Esophagus (tissue), 2 donors: ENCODE measurements around the gene ZNF366. TPM values are rescaled to one million over a fixed set of nuclear protein-coding genes. Genes with fewer than 3 reads are reported as not detected.
A peak's percentile ranks its signal among the peaks of the same experiment; 100 is the strongest.

Experiments used
- H3K27ac ChIP-seq, 2 donors: one replicate each; pipeline ENCODE4 v1.5.1; 2013; ENCODE audit warnings: low read depth in 2 of 2, mild to moderate bottlenecking in 2 of 2, inconsistent platforms in 1 of 2, low read length in 1 of 2, moderate library complexity in 1 of 2
- H3K27me3 ChIP-seq, 2 donors: one replicate each; pipeline ENCODE4 v1.6.1; 2013; ENCODE audit warnings: low read length in 2 of 2, control low read depth in 1 of 2, mild to moderate bottlenecking in 1 of 2; ENCODE audit not compliant: insufficient read depth in 2 of 2, control insufficient read depth in 1 of 2
- H3K36me3 ChIP-seq, 2 donors: one replicate each; pipeline ENCODE4 v1.6.1; 2013; ENCODE audit warnings: low read length in 1 of 2; ENCODE audit not compliant: control insufficient read depth in 2 of 2, insufficient read depth in 2 of 2
- H3K4me1 ChIP-seq, 2 donors: one replicate each; pipeline ENCODE4 v1.6.1; 2013; ENCODE audit warnings: low read length in 1 of 2; ENCODE audit not compliant: control insufficient read depth in 2 of 2, insufficient read depth in 2 of 2
- H3K4me3 ChIP-seq, 2 donors: one replicate each; pipeline ENCODE4 v1.5.1; 2013; ENCODE audit warnings: low read length in 2 of 2, mild to moderate bottlenecking in 2 of 2, low read depth in 1 of 2, moderate library complexity in 1 of 2
- H3K9me3 ChIP-seq, 2 donors: one replicate each; pipeline ENCODE4 v1.6.1; 2013; ENCODE audit warnings: mild to moderate bottlenecking in 2 of 2, low read depth in 1 of 2, low read length in 1 of 2, moderate library complexity in 1 of 2; ENCODE audit not compliant: control insufficient read depth in 2 of 2, insufficient read depth in 1 of 2
- WGBS, 2 donors: extraction: QIAGEN DNeasy Blood & Tissue Kit; methylation state at CpG; one replicate each; pipeline ENCODE4 v1.1.7; 2013; 5-methylcytosine and 5-hydroxymethylcytosine counted together
- polyA plus RNA-seq, 2 donors: library from polyadenylated mRNA; stranded (reverse); fragments of 200-250 nt; gene quantifications; one replicate each; pipeline ENCODE4 v1.2.3, GENCODE V29; 2013
- donor health status: healthy with polysubstance abuse.
- donor health status: Bipolar disorder and iron deficiency.

ZNF366 gene
- polyA plus RNA-seq = under 1 TPM; 0.21 to 0.26 TPM

GRCh38 chr5:72507231-72507906 lies at the start of gene ZNF366:
Gene ZNF366 (minus strand): TSS chr5:72507410. CDS start chr5:72461496, 45,914 bp downstream.
- 60 to 69% methylated on average over 9 of the region's 9 CpGs for WGBS, 2 donors
- H3K27ac ChIP-seq = peak within 1 kb of the TSS in 1 of 2 donors; percentile 29
- peak within 1 kb of the TSS in 1 of 2 donors; percentile 4 for H3K4me3 ChIP-seq
- H3K4me1 ChIP-seq = no peaks in the 10 kb centered on the region
- no peaks in the 10 kb centered on the region for H3K36me3 ChIP-seq
- H3K27me3 ChIP-seq = no peaks in the 10 kb centered on the region
- H3K9me3 ChIP-seq = no peaks in the 10 kb centered on the region

GRCh38 chr5:72556351-72557166 lies 49.3 kb upstream of the ZNF366 start:
- 3 to 5% methylated on average over 40 to 42 of the region's 42 CpGs for WGBS, 2 donors
- H3K27ac ChIP-seq = peak overlapping the region; percentile 46 to 63

GRCh38 chr5:72555871-72556270 lies 48.7 kb upstream of the ZNF366 start:
- WGBS, 2 donors = 40 to 48% methylated on average over 1 of the region's 1 CpG
- Histone ChIP-seq H3K36me3 (no peaks in the 10 kb centered on the region), H3K27ac (no peak overlapping the region), H3K27me3 (no peaks in the 10 kb centered on the region), H3K9me3 (no peaks in the 10 kb centered on the region), H3K4me3 (no peak overlapping the region), H3K4me1 (peaks cover 2 to 6% of the 10 kb centered on the region in 2 donors)

More at GRCh38 chr5:72556351-72557166, 49.3 kb upstream of the ZNF366 start:
- H3K9me3 ChIP-seq = no peaks in the 10 kb centered on the region
- peak overlapping the region; percentile 35 to 48 for H3K4me3 ChIP-seq
- peaks cover 2 to 6% of the 10 kb centered on the region in 2 donors for H3K4me1 ChIP-seq
- no peaks in the 10 kb centered on the region for H3K36me3 ChIP-seq
- no peaks in the 10 kb centered on the region for H3K27me3 ChIP-seq

- no peaks in the 10 kb centered on the region for H3K9me3 ChIP-seq
- H3K27ac ChIP-seq = no peak overlapping the region
- peaks cover 2 to 6% of the 10 kb centered on the region in 2 donors for H3K4me1 ChIP-seq
- no peaks in the 10 kb centered on the region for H3K27me3 ChIP-seq
- H3K4me3 ChIP-seq = no peak overlapping the region
- WGBS, 2 donors = 95 to 98% methylated on average over 1 of the region's 1 CpG
- no peaks in the 10 kb centered on the region for H3K36me3 ChIP-seq
Observed at GRCh38 chr5:72554897-72555296, 47.7 kb upstream of the ZNF366 start.

GRCh38 chr5:72552041-72552557 lies 44.9 kb upstream of the ZNF366 start:
- no peak overlapping the region for H3K27ac ChIP-seq
- H3K36me3 ChIP-seq = no peaks in the 10 kb centered on the region
- no peak overlapping the region for H3K4me3 ChIP-seq
- WGBS, 2 donors = 49 to 64% methylated on average over 5 of the region's 5 CpGs
- peaks cover 2 to 5% of the 10 kb centered on the region in 2 donors for H3K4me1 ChIP-seq
- no peaks in the 10 kb centered on the region for H3K9me3 ChIP-seq
- no peaks in the 10 kb centered on the region for H3K27me3 ChIP-seq

GRCh38 chr5:72550595-72550994 lies 43.4 kb upstream of the ZNF366 start:
- Histone ChIP-seq H3K9me3 (no peaks in the 10 kb centered on the region), H3K27ac (no peak overlapping the region), H3K4me3 (no peak overlapping the region), H3K4me1 (no peaks in the 10 kb centered on the region), H3K36me3 (no peaks in the 10 kb centered on the region), H3K27me3 (no peaks in the 10 kb centered on the region)
- 94% methylated on average over 5 of the region's 5 CpGs for WGBS, 2 donors

GRCh38 chr5:72543811-72544210 lies 36.6 kb upstream of the ZNF366 start:
- Histone ChIP-seq H3K27me3 (no peaks in the 10 kb centered on the region), H3K9me3 (no peaks in the 10 kb centered on the region), H3K4me3 (no peak overlapping the region), H3K36me3 (no peaks in the 10 kb centered on the region), H3K27ac (no peak overlapping the region), H3K4me1 (no peaks in the 10 kb centered on the region)
- WGBS, 2 donors = 52 to 83% methylated on average over 3 of the region's 3 CpGs

- Histone ChIP-seq H3K9me3 (no peaks in the 10 kb centered on the region), H3K4me3 (no peak overlapping the region), H3K36me3 (no peaks in the 10 kb centered on the region), H3K27ac (no peak overlapping the region), H3K27me3 (no peaks in the 10 kb centered on the region), H3K4me1 (no peaks in the 10 kb centered on the region)
- 87 to 93% methylated on average over 3 of the region's 3 CpGs for WGBS, 2 donors
Observed at GRCh38 chr5:72543365-72543764, 36.2 kb upstream of the ZNF366 start.

GRCh38 chr5:72542695-72543094 lies 35.5 kb upstream of the ZNF366 start:
- no peaks in the 10 kb centered on the region for H3K4me1 ChIP-seq
- no peaks in the 10 kb centered on the region for H3K27me3 ChIP-seq
- H3K27ac ChIP-seq = no peak overlapping the region
- 89 to 96% methylated on average over 1 of the region's 1 CpG for whole genome bisulfite sequencing, 2 donors
- H3K4me3 ChIP-seq = no peak overlapping the region
- no peaks in the 10 kb centered on the region for H3K36me3 ChIP-seq
- no peaks in the 10 kb centered on the region for H3K9me3 ChIP-seq
